H9 (cell line): ENCODE measurements around the gene MRPS27. TPM values are rescaled to one million over a fixed set of nuclear protein-coding genes. Genes with fewer than 3 reads are reported as not detected.

ENCODE experiments used
- DNase-seq: peaks from one replicate; pipeline ENCODE4 v3.0.0-alpha.2; 2017
- H2AFZ ChIP-seq: one replicate; pipeline ENCODE4 v1.6.1; 2013; ENCODE audit warnings: mild to moderate bottlenecking, low read length, control low read depth, moderate library complexity
- H2AK5ac ChIP-seq: 2 replicates; pipeline ENCODE4 v1.6.1; 2013; ENCODE audit warnings: low read length, control low read depth, mixed read lengths; ENCODE audit not compliant: insufficient read length
- H2BK120ac ChIP-seq: one replicate; pipeline ENCODE4 v1.6.1; 2013; ENCODE audit warnings: low read depth, mild to moderate bottlenecking, low read length, control low read depth, inconsistent platforms; ENCODE audit not compliant: poor library complexity, severe bottlenecking
- H2BK12ac ChIP-seq: 2 replicates; pipeline ENCODE4 v1.6.1; 2013; ENCODE audit warnings: low read length, control low read depth, mixed read lengths, low read depth; ENCODE audit not compliant: insufficient read length
- H2BK15ac ChIP-seq: 2 replicates; pipeline ENCODE4 v1.6.1; 2013; ENCODE audit warnings: low read depth, low read length, control low read depth
- H2BK20ac ChIP-seq: one replicate; pipeline ENCODE4 v1.6.1; 2013; ENCODE audit warnings: low read depth, mild to moderate bottlenecking, low read length, control low read depth, inconsistent platforms; ENCODE audit not compliant: poor library complexity, severe bottlenecking
- H2BK5ac ChIP-seq: 2 replicates; pipeline ENCODE4 v1.6.1; 2013; ENCODE audit warnings: low read length, control low read depth, mixed read lengths; ENCODE audit not compliant: insufficient read length
- H3K14ac ChIP-seq: 2 replicates; pipeline ENCODE4 v1.6.1; 2013; ENCODE audit warnings: low read length, control low read depth; ENCODE audit not compliant: insufficient read depth
- H3K18ac ChIP-seq: 2 replicates; pipeline ENCODE4 v1.6.1; 2013; ENCODE audit warnings: low read depth, mild to moderate bottlenecking, mixed read lengths, low read length, control low read depth; ENCODE audit not compliant: insufficient read length
- H3K23ac ChIP-seq: 2 replicates; pipeline ENCODE4 v1.6.1; 2013; ENCODE audit warnings: low read length, control low read depth, mixed read lengths, low read depth; ENCODE audit not compliant: insufficient read length
- H3K23me2 ChIP-seq: 2 replicates; pipeline ENCODE4 v1.6.1; 2013; ENCODE audit warnings: low read depth, mild to moderate bottlenecking, mixed read lengths, low read length, control low read depth; ENCODE audit not compliant: insufficient read length, poor library complexity, severe bottlenecking
- H3K27ac ChIP-seq: 2 replicates; pipeline ENCODE4 v1.5.1; 2013; ENCODE audit warnings: low read length, control low read depth, mixed read lengths, low read depth; ENCODE audit not compliant: insufficient read length
- H3K27me3 ChIP-seq: 2 replicates; pipeline ENCODE4 v1.6.1; 2013; ENCODE audit warnings: low read length, control low read depth, inconsistent platforms; ENCODE audit not compliant: insufficient read depth
- H3K4ac ChIP-seq: 2 replicates; pipeline ENCODE4 v1.6.1; 2013; ENCODE audit warnings: low read depth, mild to moderate bottlenecking, control low read depth, inconsistent platforms, low read length, moderate library complexity
- H3K4me1 ChIP-seq: 2 replicates; pipeline ENCODE4 v1.6.1; 2013; ENCODE audit warnings: low read length, control low read depth, inconsistent platforms; ENCODE audit not compliant: insufficient read depth
- H3K4me2 ChIP-seq: 2 replicates; pipeline ENCODE4 v1.6.1; 2013; ENCODE audit warnings: low read length, control low read depth, mixed read lengths; ENCODE audit not compliant: insufficient read length, insufficient read depth
- H3K56ac ChIP-seq: 2 replicates; pipeline ENCODE4 v1.6.1; 2013; ENCODE audit warnings: low read depth, mild to moderate bottlenecking, mixed read lengths, low read length, control low read depth; ENCODE audit not compliant: insufficient read length
- H3K79me1 ChIP-seq: 2 replicates; pipeline ENCODE4 v1.6.1; 2013; ENCODE audit warnings: low read depth, mild to moderate bottlenecking, moderate library complexity, low read length, control low read depth, inconsistent platforms; ENCODE audit not compliant: insufficient read depth, poor library complexity, severe bottlenecking
- H3K79me2 ChIP-seq: 2 replicates; pipeline ENCODE4 v1.6.1; 2013; ENCODE audit warnings: low read length, control low read depth, inconsistent platforms; ENCODE audit not compliant: insufficient read depth
- H3K9ac ChIP-seq: 2 replicates; pipeline ENCODE4 v1.6.1; 2013; ENCODE audit warnings: low read length, control low read depth, mixed read lengths; ENCODE audit not compliant: insufficient read length; ENCODE audit errors: extremely low read depth
- H3K9me3 ChIP-seq: one replicate; pipeline ENCODE4 v1.6.1; 2013; ENCODE audit warnings: low read depth, low read length, inconsistent platforms; ENCODE audit not compliant: control insufficient read depth
- H3T11ph ChIP-seq: one replicate; pipeline ENCODE4 v1.6.1; 2013; ENCODE audit warnings: mild to moderate bottlenecking, low read length, control low read depth, inconsistent platforms
- H4K20me1 ChIP-seq: one replicate; pipeline ENCODE4 v1.6.1; 2013; ENCODE audit not compliant: control insufficient read depth, insufficient read length, insufficient read depth
- H4K5ac ChIP-seq: 2 replicates; pipeline ENCODE4 v1.6.1; 2013; ENCODE audit warnings: low read depth, mild to moderate bottlenecking, mixed read lengths, low read length, control low read depth; ENCODE audit not compliant: insufficient read length
- H4K8ac ChIP-seq: replicated peaks from 2 replicates; pipeline ENCODE4 v1.6.1; 2013; ENCODE audit warnings: low read length, control low read depth, mixed read lengths, low read depth; ENCODE audit not compliant: insufficient read length
- H4K91ac ChIP-seq: 2 replicates; pipeline ENCODE4 v1.6.1; 2013; ENCODE audit warnings: low read depth, mild to moderate bottlenecking, moderate library complexity, mixed read lengths, low read length, control low read depth; ENCODE audit not compliant: insufficient read length
- H3K27ac Mint-ChIP-seq, 3 experiments: 2 replicates in 2 of 3; 3 replicates in 1 of 3; pipeline ENCODE4 v1.8.0; 2020 to 2021; ENCODE audit warnings: mixed read lengths in 3 of 3, mild to moderate bottlenecking in 1 of 3, moderate library complexity in 1 of 3
- H3K27me3 Mint-ChIP-seq: 2 replicates; pipeline ENCODE4 v1.8.0; 2021; ENCODE audit warnings: low read depth, mild to moderate bottlenecking, moderate library complexity, mixed read lengths
- H3K36me3 Mint-ChIP-seq, 3 experiments: 2 replicates in 2 of 3; 3 replicates in 1 of 3; pipeline ENCODE4 v1.8.0; 2020 to 2021; ENCODE audit warnings: low read depth in 3 of 3, mixed read lengths in 3 of 3; ENCODE audit not compliant: insufficient read depth in 1 of 3
- H3K4me1 Mint-ChIP-seq, 2 experiments: 2 replicates each; pipeline ENCODE4 v1.8.0; 2020; ENCODE audit warnings: mixed read lengths in 2 of 2
- H3K4me3 Mint-ChIP-seq, 2 experiments: 2 replicates in 1 of 2; 3 replicates in 1 of 2; pipeline ENCODE4 v1.8.0; 2020 to 2021; ENCODE audit warnings: mild to moderate bottlenecking in 2 of 2, mixed read lengths in 2 of 2, moderate library complexity in 1 of 2
- H3K9me3 Mint-ChIP-seq, 2 experiments: 2 replicates in 1 of 2; 3 replicates in 1 of 2; pipeline ENCODE4 v1.8.0; 2020; ENCODE audit warnings: mild to moderate bottlenecking in 2 of 2, mixed read lengths in 2 of 2, moderate library complexity in 1 of 2
- WGBS: extraction: QIAGEN DNeasy Blood & Tissue Kit; methylation state at CpG from one replicate; pipeline ENCODE4 v1.1.7; 2013; ENCODE audit warnings: missing lambda C conversion rate, low lambda C conversion rate, mixed read lengths; ENCODE audit not compliant: insufficient read length; ENCODE audit errors: extremely low coverage; 5-methylcytosine and 5-hydroxymethylcytosine counted together
- total RNA-seq: library from RNA; stranded (reverse); gene quantifications from 2 replicates; pipeline ENCODE4 v1.2.1, GENCODE V29; 2021
- TF ChIP-seq, protein P1 (sequence below): fragments of 200-600 bp; sonication (generic); conservative IDR thresholded peaks from 3 replicates; pipeline ENCODE4 v1.8.0; 2021; ENCODE audit warnings: antibody characterized with exemption, mild to moderate bottlenecking

MRPS27 gene
- total RNA-seq, 1 experiment from 2014 or later: 83.3 TPM

DNA sequence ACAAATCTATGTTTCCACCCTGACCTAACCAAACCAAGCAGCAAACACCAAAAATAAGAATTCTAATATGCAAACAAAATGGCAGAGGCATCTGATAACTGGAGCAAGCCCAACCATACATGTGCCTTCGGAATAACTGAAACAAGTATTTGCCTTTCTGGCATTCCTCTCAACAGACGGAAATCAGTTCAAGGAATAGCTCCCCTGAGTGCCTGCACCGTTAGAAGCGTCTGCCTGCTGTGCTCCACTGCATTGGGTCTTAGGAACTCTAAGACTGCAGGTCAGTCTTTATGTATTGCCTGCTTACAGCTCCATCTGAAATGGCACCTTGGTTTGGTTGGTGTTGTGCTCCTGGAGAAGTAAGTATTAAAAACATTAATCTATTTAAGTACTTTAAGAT, 98.5 kb downstream of the MRPS27 start:
- H3K4me1 Mint-ChIP-seq: peaks cover 0 to 1% of the 10 kb centered on the region in 2 experiments; a peak in 1 of 4 replicates
- H4K91ac ChIP-seq: no peak overlapping the region
- TF ChIP-seq, protein P1, sequence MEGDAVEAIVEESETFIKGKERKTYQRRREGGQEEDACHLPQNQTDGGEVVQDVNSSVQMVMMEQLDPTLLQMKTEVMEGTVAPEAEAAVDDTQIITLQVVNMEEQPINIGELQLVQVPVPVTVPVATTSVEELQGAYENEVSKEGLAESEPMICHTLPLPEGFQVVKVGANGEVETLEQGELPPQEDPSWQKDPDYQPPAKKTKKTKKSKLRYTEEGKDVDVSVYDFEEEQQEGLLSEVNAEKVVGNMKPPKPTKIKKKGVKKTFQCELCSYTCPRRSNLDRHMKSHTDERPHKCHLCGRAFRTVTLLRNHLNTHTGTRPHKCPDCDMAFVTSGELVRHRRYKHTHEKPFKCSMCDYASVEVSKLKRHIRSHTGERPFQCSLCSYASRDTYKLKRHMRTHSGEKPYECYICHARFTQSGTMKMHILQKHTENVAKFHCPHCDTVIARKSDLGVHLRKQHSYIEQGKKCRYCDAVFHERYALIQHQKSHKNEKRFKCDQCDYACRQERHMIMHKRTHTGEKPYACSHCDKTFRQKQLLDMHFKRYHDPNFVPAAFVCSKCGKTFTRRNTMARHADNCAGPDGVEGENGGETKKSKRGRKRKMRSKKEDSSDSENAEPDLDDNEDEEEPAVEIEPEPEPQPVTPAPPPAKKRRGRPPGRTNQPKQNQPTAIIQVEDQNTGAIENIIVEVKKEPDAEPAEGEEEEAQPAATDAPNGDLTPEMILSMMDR: no peak
- H2BK12ac ChIP-seq: no peak overlapping the region
- H3T11ph ChIP-seq: no peak overlapping the region
- WGBS: no CpG with 5 or more reads among the region's 4 CpGs
- no peaks in the 10 kb centered on the region for H3K27me3 ChIP-seq
- H3K4me1 ChIP-seq: no peaks in the 10 kb centered on the region
- no peak overlapping the region for H3K4me3 Mint-ChIP-seq
- no peak overlapping the region for H2BK15ac ChIP-seq
- H2BK5ac ChIP-seq: no peak overlapping the region
- H3K23ac ChIP-seq: no peak overlapping the region
- H3K9ac ChIP-seq: no peak overlapping the region
- no peak overlapping the region for H2AK5ac ChIP-seq
- no peaks in the 10 kb centered on the region for H3K27me3 Mint-ChIP-seq
- no peak overlapping the region for H2AFZ ChIP-seq
- H3K9me3 Mint-ChIP-seq: no peaks in the 10 kb centered on the region
- H3K79me1 ChIP-seq: no peaks in the 10 kb centered on the region
- H3K27ac Mint-ChIP-seq: peak overlapping the region in 1 of 3 experiments; percentile 42; a peak in 1 of 7 replicates
- H3K14ac ChIP-seq: no peak overlapping the region
- H3K27ac ChIP-seq: no peak overlapping the region
- DNase-seq: no peak
- no peak overlapping the region for H3K18ac ChIP-seq
- H4K8ac ChIP-seq: no peak overlapping the region
- no peaks in the 10 kb centered on the region for H3K9me3 ChIP-seq
- H3K56ac ChIP-seq: no peak overlapping the region
- H3K36me3 Mint-ChIP-seq: peaks cover 49 to 83% (median 77%) of the 10 kb centered on the region in 3 experiments
- H3K23me2 ChIP-seq: no peaks in the 10 kb centered on the region
- no peak overlapping the region for H2BK120ac ChIP-seq
- no peaks in the 10 kb centered on the region for H4K20me1 ChIP-seq
- H3K4ac ChIP-seq: no peak overlapping the region
- H4K5ac ChIP-seq: no peak overlapping the region
- H2BK20ac ChIP-seq: no peak overlapping the region
- H3K4me2 ChIP-seq: no peak overlapping the region
- no peaks in the 10 kb centered on the region for H3K79me2 ChIP-seq
